Measurements from ENCODE around the gene BRMS1.
A peak's percentile ranks its signal among the peaks of the same experiment; 100 is the strongest.
"Not testable (repeated sequence)": the region's sequence is repeated elsewhere in the genome, so short reads cannot be mapped to it uniquely, and the experiment has no call there.

BRMS1 gene

DNA sequence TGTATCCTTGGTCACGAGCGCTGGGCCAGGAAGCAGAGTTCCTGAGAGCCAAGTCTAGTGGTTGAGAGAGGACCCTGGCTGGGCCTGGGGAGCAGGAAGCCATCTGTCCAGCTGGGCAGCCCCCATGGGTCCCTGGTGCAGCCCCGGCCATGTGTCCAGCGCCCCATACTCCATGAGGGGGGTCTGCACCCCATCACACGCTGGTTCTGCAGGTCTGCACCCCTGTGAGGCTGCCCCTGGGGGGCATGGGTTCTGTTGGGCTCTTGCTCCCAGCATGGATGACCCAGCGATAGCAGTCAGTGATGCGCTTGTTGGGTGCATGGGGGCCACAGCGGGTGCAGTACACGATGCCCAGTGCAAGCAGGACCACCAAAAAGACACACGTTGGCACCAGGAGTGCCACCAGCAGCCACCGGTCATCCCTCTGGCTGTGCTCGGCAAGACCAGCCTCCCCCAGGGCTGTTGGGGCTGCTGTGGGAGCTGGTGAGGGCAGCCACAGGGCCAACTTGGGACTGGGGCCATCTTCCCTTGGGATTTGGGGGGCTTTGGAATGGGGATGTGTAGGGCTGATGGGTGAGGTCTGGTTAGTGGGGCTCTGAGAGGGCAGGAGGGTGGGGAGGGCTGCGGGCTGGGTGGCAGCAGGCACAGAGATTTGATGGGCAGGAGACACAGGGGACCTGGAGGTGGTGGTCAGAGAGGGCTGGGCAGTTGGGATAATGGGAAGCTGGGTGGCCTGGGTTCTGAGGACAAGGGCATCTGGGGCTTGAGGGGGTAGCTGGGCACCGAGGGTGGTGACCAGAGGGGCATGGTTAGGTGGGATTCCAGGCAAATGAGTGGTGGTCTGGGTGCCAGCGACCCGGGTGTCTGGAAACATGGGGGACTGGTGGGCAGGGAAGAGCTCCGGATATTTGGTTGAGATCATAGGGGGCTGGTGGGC, 30.1 kb downstream of the BRMS1 start:
- Histone ChIP-seq H3K27me3 (ENCODE audit: control insufficient read depth, insufficient read depth, low read length, poor library complexity, severe bottlenecking) (peaks cover 17% of the 10 kb centered on the region), H3K4me1 (ENCODE audit: control insufficient read depth, insufficient read depth, low read length) (peaks cover 34% of the 10 kb centered on the region), H3K9me3 (ENCODE audit: control insufficient read depth, low read length) (no peaks in the 10 kb centered on the region), H3K27ac (ENCODE audit: insufficient read depth, low read depth, low read length, poor library complexity, severe bottlenecking) (no peak overlapping the region), H3K4me3 (ENCODE audit: insufficient read depth, low read depth, low read length) (no peak overlapping the region), H3K36me3 (ENCODE audit: control insufficient read depth, insufficient read depth, low read length) (no peaks in the 10 kb centered on the region)
- 94 to 96% methylated on average over 17 of the region's 17 CpGs for WGBS, 2 experiments

DNA sequence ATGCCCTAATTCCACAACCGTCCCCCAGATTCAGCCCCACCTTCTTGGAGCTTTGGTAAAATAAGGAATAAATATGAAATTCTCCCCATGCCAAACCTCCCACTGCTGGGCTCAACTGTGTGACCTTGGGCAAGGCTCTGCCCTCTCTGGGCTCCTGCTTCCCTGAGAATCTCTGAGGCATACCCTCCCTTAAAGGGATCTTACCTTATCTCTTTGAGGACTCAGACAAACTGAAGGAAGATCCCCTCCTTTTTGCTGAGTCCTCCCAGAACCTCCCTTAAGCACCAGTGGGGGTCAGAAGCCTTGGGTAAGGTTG, 30.8 kb downstream of the BRMS1 start:
- Histone ChIP-seq H3K4me3 (ENCODE audit: insufficient read depth, low read depth, low read length) (no peak overlapping the region), H3K9me3 (ENCODE audit: control insufficient read depth, low read length) (no peaks in the 10 kb centered on the region), H3K36me3 (ENCODE audit: control insufficient read depth, insufficient read depth, low read length) (no peaks in the 10 kb centered on the region), H3K27ac (ENCODE audit: insufficient read depth, low read depth, low read length, poor library complexity, severe bottlenecking) (no peak overlapping the region), H3K4me1 (ENCODE audit: control insufficient read depth, insufficient read depth, low read length) (peaks cover 34% of the 10 kb centered on the region), H3K27me3 (ENCODE audit: control insufficient read depth, insufficient read depth, low read length, poor library complexity, severe bottlenecking) (peaks cover 17% of the 10 kb centered on the region)
- WGBS, 2 experiments = 63 to 80% methylated on average over 1 of the region's 1 CpG

DNA sequence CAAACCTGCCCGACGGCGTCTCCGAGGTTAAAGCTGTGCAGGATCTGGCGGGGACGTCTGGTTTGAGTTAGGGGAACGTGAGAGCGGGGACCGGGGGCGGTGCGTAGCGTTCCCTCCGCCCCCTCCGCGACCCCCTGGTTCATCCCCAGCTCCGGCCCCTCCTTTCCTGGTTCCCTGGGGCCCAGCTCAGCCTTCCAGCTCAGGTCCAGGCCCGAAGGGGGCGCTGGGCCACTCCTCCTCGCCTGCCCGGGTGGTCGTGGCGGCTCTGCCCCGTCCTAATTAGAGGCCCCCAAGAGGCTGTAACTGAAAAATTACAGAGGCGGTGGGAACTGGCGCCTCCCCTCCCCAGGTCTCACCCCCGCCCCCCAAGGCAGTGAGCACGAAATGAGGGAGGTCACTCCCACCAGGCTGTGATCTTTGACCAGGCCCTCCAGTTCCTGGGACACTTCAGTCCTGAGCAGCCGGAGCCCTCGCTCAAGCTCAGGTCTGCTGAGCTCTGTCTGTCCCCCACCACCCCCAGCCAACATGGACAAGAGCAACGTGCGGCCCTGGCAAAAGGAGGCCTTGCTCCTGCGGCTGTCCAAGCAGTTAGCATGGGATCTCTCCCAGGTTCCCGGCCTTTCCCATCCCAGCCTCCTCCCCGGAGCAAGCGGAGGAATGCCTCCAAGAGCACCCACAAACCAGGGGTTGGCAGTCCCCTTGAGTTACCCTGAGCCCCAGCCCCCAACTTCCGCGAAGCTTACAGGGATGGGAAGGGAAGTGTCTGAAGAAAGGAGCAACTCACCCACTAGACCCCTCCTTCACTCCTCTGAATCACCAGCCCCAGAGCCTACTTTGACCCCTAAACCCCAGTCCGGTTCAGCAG, 31.4 kb downstream of the BRMS1 start:
- H3K9me3 ChIP-seq (ENCODE audit: control insufficient read depth, low read length) = no peaks in the 10 kb centered on the region
- WGBS, 2 experiments = 21 to 22% methylated on average over 38 of the region's 38 CpGs
- H3K36me3 ChIP-seq (ENCODE audit: control insufficient read depth, insufficient read depth, low read length) = no peaks in the 10 kb centered on the region
- H3K27me3 ChIP-seq (ENCODE audit: control insufficient read depth, insufficient read depth, low read length, poor library complexity, severe bottlenecking) = peaks cover 17% of the 10 kb centered on the region
- H3K4me3 ChIP-seq (ENCODE audit: insufficient read depth, low read depth, low read length) = peak overlapping the region; percentile 36
- peaks cover 34% of the 10 kb centered on the region for H3K4me1 ChIP-seq (ENCODE audit: control insufficient read depth, insufficient read depth, low read length)
- H3K27ac ChIP-seq (ENCODE audit: insufficient read depth, low read depth, low read length, poor library complexity, severe bottlenecking) = peak overlapping the region; percentile 93

DNA sequence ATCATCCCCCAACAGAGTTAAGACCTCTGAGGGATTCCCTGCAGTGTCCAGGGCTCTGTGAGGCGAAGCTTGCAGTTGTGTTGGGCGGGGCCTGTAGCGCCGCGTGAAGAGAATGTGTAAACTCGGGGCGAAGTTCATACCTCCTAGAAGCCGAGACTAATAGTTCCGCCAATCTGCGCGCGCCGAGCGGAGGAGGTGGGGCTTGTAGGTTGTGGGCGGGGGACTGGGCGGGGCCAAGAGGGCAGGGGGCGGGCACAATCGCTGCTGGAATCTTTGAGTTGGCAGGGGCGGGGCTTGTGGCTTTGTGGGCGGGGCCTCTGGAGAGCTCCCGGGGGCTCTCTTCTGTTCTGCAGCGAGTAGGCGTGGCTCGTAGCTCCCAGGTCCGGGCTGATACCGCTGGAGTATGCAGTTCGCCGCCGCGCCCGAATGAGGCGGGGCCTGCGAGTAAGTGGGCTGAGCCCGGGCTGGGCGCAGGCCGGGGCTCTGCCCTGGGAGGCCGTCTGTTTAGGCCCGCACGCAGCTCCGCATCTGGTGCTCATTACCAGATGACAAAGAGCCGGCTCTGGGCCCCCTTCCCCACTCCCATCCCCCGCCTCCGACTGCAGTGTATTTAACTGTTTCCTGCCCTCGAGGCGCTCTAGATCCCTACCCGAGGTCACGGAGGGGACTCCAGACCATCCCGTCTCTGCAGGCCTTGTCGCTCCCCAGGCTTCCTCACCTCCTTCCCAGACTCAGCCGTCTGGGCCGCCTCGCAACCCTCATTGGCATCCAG, 32.2 kb downstream of the BRMS1 start:
- H3K4me1 ChIP-seq (ENCODE audit: control insufficient read depth, insufficient read depth, low read length) = peaks cover 25% of the 10 kb centered on the region
- H3K27me3 ChIP-seq (ENCODE audit: control insufficient read depth, insufficient read depth, low read length, poor library complexity, severe bottlenecking) = peaks cover 17% of the 10 kb centered on the region
- no peaks in the 10 kb centered on the region for H3K9me3 ChIP-seq (ENCODE audit: control insufficient read depth, low read length)
- H3K36me3 ChIP-seq (ENCODE audit: control insufficient read depth, insufficient read depth, low read length) = no peaks in the 10 kb centered on the region
- H3K4me3 ChIP-seq (ENCODE audit: insufficient read depth, low read depth, low read length) = peak overlapping the region; percentile 36
- H3K27ac ChIP-seq (ENCODE audit: insufficient read depth, low read depth, low read length, poor library complexity, severe bottlenecking) = peak overlapping the region; percentile 93
- 1% methylated on average over 52 of the region's 52 CpGs for WGBS, 2 experiments

DNA sequence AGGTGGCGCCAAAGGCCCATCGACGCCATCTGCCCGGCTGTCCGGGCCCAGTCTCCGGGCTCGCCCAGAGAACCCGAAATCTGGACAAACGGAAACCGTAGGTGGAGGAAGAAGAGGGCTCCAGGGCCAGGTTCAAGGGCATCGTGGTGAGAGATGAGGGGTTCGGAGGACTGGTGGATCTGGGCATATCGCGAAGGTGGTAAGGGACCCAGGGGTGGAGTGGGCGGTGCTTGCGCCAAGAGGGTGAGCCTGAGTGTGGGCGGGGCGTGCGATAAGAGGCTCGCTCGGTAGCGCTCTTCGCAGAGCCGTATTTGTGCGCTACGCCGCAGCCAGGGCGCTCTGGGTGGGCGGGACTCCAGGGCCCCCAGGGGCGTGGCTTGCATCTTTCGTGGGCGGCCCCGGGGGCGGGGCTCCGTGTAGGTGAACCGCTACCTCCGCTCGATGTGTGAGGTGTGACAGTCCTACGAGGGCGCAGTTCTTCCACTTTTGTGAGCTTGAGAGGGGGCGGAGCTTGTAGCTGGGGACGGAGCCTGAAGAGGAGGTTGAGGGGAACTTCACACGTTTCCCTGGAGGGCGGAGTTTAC, 32.8 kb downstream of the BRMS1 start:
- WGBS, 2 experiments = 0 to 1% methylated on average over 44 of the region's 44 CpGs
- peak overlapping the region; percentile 76 for H3K27ac ChIP-seq (ENCODE audit: insufficient read depth, low read depth, low read length, poor library complexity, severe bottlenecking)

DNA sequence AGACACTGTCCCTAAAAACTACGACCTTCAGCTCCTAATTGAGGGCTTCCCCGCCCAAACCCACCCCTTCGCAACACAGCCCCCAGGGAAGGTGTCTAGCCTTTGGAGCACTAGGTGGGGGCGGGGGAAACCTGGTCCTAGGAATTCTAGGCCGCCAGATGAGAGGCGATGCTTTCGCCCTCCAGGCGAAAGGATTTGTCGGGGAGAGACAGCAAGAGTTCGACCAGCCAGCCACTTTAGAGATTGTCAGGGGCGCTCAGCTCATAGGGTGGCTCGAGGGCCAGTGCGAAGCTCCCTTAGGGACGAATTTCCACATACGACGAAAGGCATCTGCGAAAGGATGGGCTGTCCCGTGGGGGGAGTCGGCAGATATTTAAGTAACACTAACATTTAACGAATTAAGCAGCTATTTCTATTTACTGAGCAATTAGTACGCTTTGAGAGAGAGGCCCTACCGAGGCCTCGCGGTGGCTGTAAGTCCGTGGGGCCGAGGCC, 33.4 kb downstream of the BRMS1 start:
- H3K4me3 ChIP-seq (ENCODE audit: insufficient read depth, low read depth, low read length) = peak overlapping the region; percentile 36
- 26 to 29% methylated on average over 26 of the region's 26 CpGs for WGBS, 2 experiments
- H3K27me3 ChIP-seq (ENCODE audit: control insufficient read depth, insufficient read depth, low read length, poor library complexity, severe bottlenecking) = peaks cover 15% of the 10 kb centered on the region
- peak overlapping the region; percentile 76 for H3K27ac ChIP-seq (ENCODE audit: insufficient read depth, low read depth, low read length, poor library complexity, severe bottlenecking)
- H3K36me3 ChIP-seq (ENCODE audit: control insufficient read depth, insufficient read depth, low read length) = no peaks in the 10 kb centered on the region
- no peaks in the 10 kb centered on the region for H3K9me3 ChIP-seq (ENCODE audit: control insufficient read depth, low read length)
- peaks cover 13% of the 10 kb centered on the region for H3K4me1 ChIP-seq (ENCODE audit: control insufficient read depth, insufficient read depth, low read length)

More for the DNA sequence above, 32.8 kb downstream of the BRMS1 start:
- H3K4me1 ChIP-seq (ENCODE audit: control insufficient read depth, insufficient read depth, low read length) = peaks cover 19% of the 10 kb centered on the region
- H3K27me3 ChIP-seq (ENCODE audit: control insufficient read depth, insufficient read depth, low read length, poor library complexity, severe bottlenecking) = peaks cover 17% of the 10 kb centered on the region
- peak overlapping the region; percentile 36 for H3K4me3 ChIP-seq (ENCODE audit: insufficient read depth, low read depth, low read length)
- no peaks in the 10 kb centered on the region for H3K9me3 ChIP-seq (ENCODE audit: control insufficient read depth, low read length)
- no peaks in the 10 kb centered on the region for H3K36me3 ChIP-seq (ENCODE audit: control insufficient read depth, insufficient read depth, low read length)

DNA sequence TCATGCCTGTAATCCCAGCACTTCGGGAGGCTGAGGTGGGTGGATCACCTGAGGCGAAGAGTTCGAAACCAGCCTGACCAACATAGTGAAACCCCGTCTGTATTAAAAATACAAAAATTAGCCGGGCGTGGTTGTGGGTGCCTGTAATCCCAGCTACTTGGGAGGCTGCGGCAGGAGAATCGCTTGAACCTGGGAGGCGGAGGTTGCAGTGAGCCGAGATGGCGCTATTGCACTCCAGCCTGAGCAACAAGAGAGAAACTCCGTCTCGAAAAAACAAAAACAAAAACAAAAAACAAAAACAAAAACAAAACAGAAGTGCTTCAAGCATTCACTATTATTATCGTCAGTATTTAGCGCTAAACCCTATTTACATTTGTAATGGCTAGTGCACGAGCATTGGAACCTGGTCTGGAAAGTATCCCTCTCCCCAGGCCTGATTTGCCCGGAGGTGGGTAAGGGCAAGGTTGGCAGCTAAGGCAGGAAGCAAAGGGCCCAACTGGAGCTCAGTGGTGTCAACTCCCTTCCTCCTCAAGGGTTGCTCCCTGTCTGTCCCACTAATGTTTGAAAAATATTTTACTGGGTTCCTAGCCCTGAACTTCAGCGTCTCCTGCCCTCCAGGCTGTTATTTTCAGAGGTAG, 34.0 kb downstream of the BRMS1 start:
- H3K4me1 ChIP-seq (ENCODE audit: control insufficient read depth, insufficient read depth, low read length); H3K4me3 ChIP-seq (ENCODE audit: insufficient read depth, low read depth, low read length); H3K27ac ChIP-seq (ENCODE audit: insufficient read depth, low read depth, low read length, poor library complexity, severe bottlenecking); H3K27me3 ChIP-seq (ENCODE audit: control insufficient read depth, insufficient read depth, low read length, poor library complexity, severe bottlenecking); H3K36me3 ChIP-seq (ENCODE audit: control insufficient read depth, insufficient read depth, low read length); H3K9me3 ChIP-seq (ENCODE audit: control insufficient read depth, low read length): not testable (repeated sequence)
- 89 to 91% methylated on average over 18 of the region's 18 CpGs for WGBS, 2 experiments

DNA sequence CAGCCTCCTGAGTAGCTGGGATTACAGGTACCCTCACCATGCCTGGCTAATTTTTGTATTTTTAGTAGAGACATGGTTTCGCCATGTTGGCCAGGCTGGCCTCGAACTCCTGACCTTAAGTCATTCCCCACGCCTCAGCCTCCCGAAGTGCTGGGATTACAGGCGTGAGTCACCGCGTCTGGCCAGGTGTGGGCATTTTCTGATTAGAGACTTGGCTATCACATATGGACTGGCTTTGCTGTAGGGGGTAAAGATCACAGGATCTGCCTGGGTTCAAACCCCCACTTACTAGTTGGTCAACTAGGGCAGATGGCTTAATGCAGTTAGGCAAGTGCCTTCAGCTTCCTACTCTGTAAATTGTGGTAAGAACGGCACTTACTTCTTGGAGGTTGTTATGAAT, 34.6 kb downstream of the BRMS1 start:
- H3K4me1 ChIP-seq (ENCODE audit: control insufficient read depth, insufficient read depth, low read length) = peaks cover 10% of the 10 kb centered on the region
- WGBS, 2 experiments = 93 to 94% methylated on average over 8 of the region's 8 CpGs
- no peaks in the 10 kb centered on the region for H3K36me3 ChIP-seq (ENCODE audit: control insufficient read depth, insufficient read depth, low read length)
- H3K9me3 ChIP-seq (ENCODE audit: control insufficient read depth, low read length) = no peaks in the 10 kb centered on the region
- no peak overlapping the region for H3K4me3 ChIP-seq (ENCODE audit: insufficient read depth, low read depth, low read length)
- peaks cover 8% of the 10 kb centered on the region for H3K27me3 ChIP-seq (ENCODE audit: control insufficient read depth, insufficient read depth, low read length, poor library complexity, severe bottlenecking)
- no peak overlapping the region for H3K27ac ChIP-seq (ENCODE audit: insufficient read depth, low read depth, low read length, poor library complexity, severe bottlenecking)

DNA sequence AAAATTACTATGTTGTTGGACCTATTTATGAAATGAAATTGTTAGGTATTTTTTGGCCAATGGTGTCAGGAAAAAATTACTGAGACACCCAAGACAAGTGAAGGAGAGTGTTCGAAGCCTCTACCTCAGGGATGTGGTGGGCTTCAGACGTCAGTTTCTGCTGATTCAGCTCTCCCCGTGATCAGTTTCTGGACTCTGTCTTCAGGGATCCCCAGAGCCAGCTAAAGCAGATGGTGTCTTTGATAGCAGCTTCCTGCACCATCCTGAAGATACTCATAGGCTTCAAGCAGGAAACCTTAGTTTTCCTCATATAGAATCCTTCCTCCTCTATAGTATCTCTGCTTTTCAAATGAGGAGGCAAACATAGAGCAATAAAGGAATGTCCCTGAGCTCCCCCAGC, 35.4 kb downstream of the BRMS1 start:
- peaks cover 8% of the 10 kb centered on the region for H3K27me3 ChIP-seq (ENCODE audit: control insufficient read depth, insufficient read depth, low read length, poor library complexity, severe bottlenecking)
- H3K4me1 ChIP-seq (ENCODE audit: control insufficient read depth, insufficient read depth, low read length) = peaks cover 10% of the 10 kb centered on the region
- no peak overlapping the region for H3K27ac ChIP-seq (ENCODE audit: insufficient read depth, low read depth, low read length, poor library complexity, severe bottlenecking)
- no peaks in the 10 kb centered on the region for H3K9me3 ChIP-seq (ENCODE audit: control insufficient read depth, low read length)
- WGBS, 2 experiments = 87% methylated on average over 3 of the region's 3 CpGs
- H3K4me3 ChIP-seq (ENCODE audit: insufficient read depth, low read depth, low read length) = no peak overlapping the region
- H3K36me3 ChIP-seq (ENCODE audit: control insufficient read depth, insufficient read depth, low read length) = no peaks in the 10 kb centered on the region
